Measurements from ENCODE around the gene SLC51B.

DNA sequence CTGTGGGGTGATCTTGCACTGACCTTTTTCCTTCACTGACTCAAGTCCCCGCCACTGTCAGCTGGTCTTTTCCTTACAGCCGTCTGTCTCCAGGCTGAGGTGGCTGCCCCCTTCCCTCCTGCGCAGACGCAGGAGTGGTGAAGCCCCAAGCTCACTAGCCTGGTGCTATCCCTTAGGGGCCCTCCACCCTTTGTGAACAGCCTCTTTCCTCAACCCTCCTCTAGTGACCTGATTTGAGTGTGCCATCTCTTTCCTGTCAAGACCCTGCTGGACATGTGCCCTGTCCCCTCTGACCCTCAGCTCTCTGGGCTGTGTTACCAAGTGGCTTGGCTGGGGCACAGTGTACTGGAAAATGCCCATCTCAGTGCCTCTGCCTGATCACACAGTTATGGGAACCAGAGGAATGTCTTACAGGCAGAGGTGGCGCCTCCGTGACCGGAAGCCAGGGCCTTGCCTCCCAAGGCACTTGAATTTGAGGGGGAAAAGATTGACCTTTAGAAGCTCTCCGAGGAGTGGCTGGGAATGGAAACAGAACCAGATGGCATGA lies 40.1 kb downstream of the SLC51B start:
- TF ChIP-seq, protein P1, sequence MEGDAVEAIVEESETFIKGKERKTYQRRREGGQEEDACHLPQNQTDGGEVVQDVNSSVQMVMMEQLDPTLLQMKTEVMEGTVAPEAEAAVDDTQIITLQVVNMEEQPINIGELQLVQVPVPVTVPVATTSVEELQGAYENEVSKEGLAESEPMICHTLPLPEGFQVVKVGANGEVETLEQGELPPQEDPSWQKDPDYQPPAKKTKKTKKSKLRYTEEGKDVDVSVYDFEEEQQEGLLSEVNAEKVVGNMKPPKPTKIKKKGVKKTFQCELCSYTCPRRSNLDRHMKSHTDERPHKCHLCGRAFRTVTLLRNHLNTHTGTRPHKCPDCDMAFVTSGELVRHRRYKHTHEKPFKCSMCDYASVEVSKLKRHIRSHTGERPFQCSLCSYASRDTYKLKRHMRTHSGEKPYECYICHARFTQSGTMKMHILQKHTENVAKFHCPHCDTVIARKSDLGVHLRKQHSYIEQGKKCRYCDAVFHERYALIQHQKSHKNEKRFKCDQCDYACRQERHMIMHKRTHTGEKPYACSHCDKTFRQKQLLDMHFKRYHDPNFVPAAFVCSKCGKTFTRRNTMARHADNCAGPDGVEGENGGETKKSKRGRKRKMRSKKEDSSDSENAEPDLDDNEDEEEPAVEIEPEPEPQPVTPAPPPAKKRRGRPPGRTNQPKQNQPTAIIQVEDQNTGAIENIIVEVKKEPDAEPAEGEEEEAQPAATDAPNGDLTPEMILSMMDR (IDR thresholded peaks at IDR 0.05) = no peak
- TF ChIP-seq POLR2A (IDR thresholded peaks at IDR 0.05) (no peak), POLR2AphosphoS5 (IDR thresholded peaks at IDR 0.05) (no peak)
